H9 (cell line): ENCODE results near the gene FMNL1. TPM values are rescaled to one million over a fixed set of nuclear protein-coding genes. Genes with fewer than 3 reads are reported as not detected.

Source experiments
- DNase-seq: peaks from one replicate; pipeline ENCODE4 v3.0.0-alpha.2; 2017
- H2AFZ ChIP-seq: one replicate; pipeline ENCODE4 v1.6.1; 2013; ENCODE audit warnings: mild to moderate bottlenecking, low read length, control low read depth, moderate library complexity
- H2AK5ac ChIP-seq: 2 replicates; pipeline ENCODE4 v1.6.1; 2013; ENCODE audit warnings: low read length, control low read depth, mixed read lengths; ENCODE audit not compliant: insufficient read length
- H2BK120ac ChIP-seq: one replicate; pipeline ENCODE4 v1.6.1; 2013; ENCODE audit warnings: low read depth, mild to moderate bottlenecking, low read length, control low read depth, inconsistent platforms; ENCODE audit not compliant: poor library complexity, severe bottlenecking
- H2BK12ac ChIP-seq: 2 replicates; pipeline ENCODE4 v1.6.1; 2013; ENCODE audit warnings: low read length, control low read depth, mixed read lengths, low read depth; ENCODE audit not compliant: insufficient read length
- H2BK15ac ChIP-seq: 2 replicates; pipeline ENCODE4 v1.6.1; 2013; ENCODE audit warnings: low read depth, low read length, control low read depth
- H2BK20ac ChIP-seq: one replicate; pipeline ENCODE4 v1.6.1; 2013; ENCODE audit warnings: low read depth, mild to moderate bottlenecking, low read length, control low read depth, inconsistent platforms; ENCODE audit not compliant: poor library complexity, severe bottlenecking
- H2BK5ac ChIP-seq: 2 replicates; pipeline ENCODE4 v1.6.1; 2013; ENCODE audit warnings: low read length, control low read depth, mixed read lengths; ENCODE audit not compliant: insufficient read length
- H3K14ac ChIP-seq: 2 replicates; pipeline ENCODE4 v1.6.1; 2013; ENCODE audit warnings: low read length, control low read depth; ENCODE audit not compliant: insufficient read depth
- H3K18ac ChIP-seq: 2 replicates; pipeline ENCODE4 v1.6.1; 2013; ENCODE audit warnings: low read depth, mild to moderate bottlenecking, mixed read lengths, low read length, control low read depth; ENCODE audit not compliant: insufficient read length
- H3K23ac ChIP-seq: 2 replicates; pipeline ENCODE4 v1.6.1; 2013; ENCODE audit warnings: low read length, control low read depth, mixed read lengths, low read depth; ENCODE audit not compliant: insufficient read length
- H3K23me2 ChIP-seq: 2 replicates; pipeline ENCODE4 v1.6.1; 2013; ENCODE audit warnings: low read depth, mild to moderate bottlenecking, mixed read lengths, low read length, control low read depth; ENCODE audit not compliant: insufficient read length, poor library complexity, severe bottlenecking
- H3K27ac ChIP-seq: 2 replicates; pipeline ENCODE4 v1.5.1; 2013; ENCODE audit warnings: low read length, control low read depth, mixed read lengths, low read depth; ENCODE audit not compliant: insufficient read length
- H3K27me3 ChIP-seq: 2 replicates; pipeline ENCODE4 v1.6.1; 2013; ENCODE audit warnings: low read length, control low read depth, inconsistent platforms; ENCODE audit not compliant: insufficient read depth
- H3K4ac ChIP-seq: 2 replicates; pipeline ENCODE4 v1.6.1; 2013; ENCODE audit warnings: low read depth, mild to moderate bottlenecking, control low read depth, inconsistent platforms, low read length, moderate library complexity
- H3K4me1 ChIP-seq: 2 replicates; pipeline ENCODE4 v1.6.1; 2013; ENCODE audit warnings: low read length, control low read depth, inconsistent platforms; ENCODE audit not compliant: insufficient read depth
- H3K4me2 ChIP-seq: 2 replicates; pipeline ENCODE4 v1.6.1; 2013; ENCODE audit warnings: low read length, control low read depth, mixed read lengths; ENCODE audit not compliant: insufficient read length, insufficient read depth
- H3K56ac ChIP-seq: 2 replicates; pipeline ENCODE4 v1.6.1; 2013; ENCODE audit warnings: low read depth, mild to moderate bottlenecking, mixed read lengths, low read length, control low read depth; ENCODE audit not compliant: insufficient read length
- H3K79me1 ChIP-seq: 2 replicates; pipeline ENCODE4 v1.6.1; 2013; ENCODE audit warnings: low read depth, mild to moderate bottlenecking, moderate library complexity, low read length, control low read depth, inconsistent platforms; ENCODE audit not compliant: insufficient read depth, poor library complexity, severe bottlenecking
- H3K79me2 ChIP-seq: 2 replicates; pipeline ENCODE4 v1.6.1; 2013; ENCODE audit warnings: low read length, control low read depth, inconsistent platforms; ENCODE audit not compliant: insufficient read depth
- H3K9ac ChIP-seq: 2 replicates; pipeline ENCODE4 v1.6.1; 2013; ENCODE audit warnings: low read length, control low read depth, mixed read lengths; ENCODE audit not compliant: insufficient read length; ENCODE audit errors: extremely low read depth
- H3K9me3 ChIP-seq: one replicate; pipeline ENCODE4 v1.6.1; 2013; ENCODE audit warnings: low read depth, low read length, inconsistent platforms; ENCODE audit not compliant: control insufficient read depth
- H3T11ph ChIP-seq: one replicate; pipeline ENCODE4 v1.6.1; 2013; ENCODE audit warnings: mild to moderate bottlenecking, low read length, control low read depth, inconsistent platforms
- H4K20me1 ChIP-seq: one replicate; pipeline ENCODE4 v1.6.1; 2013; ENCODE audit not compliant: control insufficient read depth, insufficient read length, insufficient read depth
- H4K5ac ChIP-seq: 2 replicates; pipeline ENCODE4 v1.6.1; 2013; ENCODE audit warnings: low read depth, mild to moderate bottlenecking, mixed read lengths, low read length, control low read depth; ENCODE audit not compliant: insufficient read length
- H4K8ac ChIP-seq: replicated peaks from 2 replicates; pipeline ENCODE4 v1.6.1; 2013; ENCODE audit warnings: low read length, control low read depth, mixed read lengths, low read depth; ENCODE audit not compliant: insufficient read length
- H4K91ac ChIP-seq: 2 replicates; pipeline ENCODE4 v1.6.1; 2013; ENCODE audit warnings: low read depth, mild to moderate bottlenecking, moderate library complexity, mixed read lengths, low read length, control low read depth; ENCODE audit not compliant: insufficient read length
- H3K27ac Mint-ChIP-seq, 3 experiments: 2 replicates in 2 of 3; 3 replicates in 1 of 3; pipeline ENCODE4 v1.8.0; 2020 to 2021; ENCODE audit warnings: mixed read lengths in 3 of 3, mild to moderate bottlenecking in 1 of 3, moderate library complexity in 1 of 3
- H3K27me3 Mint-ChIP-seq: 2 replicates; pipeline ENCODE4 v1.8.0; 2021; ENCODE audit warnings: low read depth, mild to moderate bottlenecking, moderate library complexity, mixed read lengths
- H3K36me3 Mint-ChIP-seq, 3 experiments: 2 replicates in 2 of 3; 3 replicates in 1 of 3; pipeline ENCODE4 v1.8.0; 2020 to 2021; ENCODE audit warnings: low read depth in 3 of 3, mixed read lengths in 3 of 3; ENCODE audit not compliant: insufficient read depth in 1 of 3
- H3K4me1 Mint-ChIP-seq, 2 experiments: 2 replicates each; pipeline ENCODE4 v1.8.0; 2020; ENCODE audit warnings: mixed read lengths in 2 of 2
- H3K4me3 Mint-ChIP-seq, 2 experiments: 2 replicates in 1 of 2; 3 replicates in 1 of 2; pipeline ENCODE4 v1.8.0; 2020 to 2021; ENCODE audit warnings: mild to moderate bottlenecking in 2 of 2, mixed read lengths in 2 of 2, moderate library complexity in 1 of 2
- H3K9me3 Mint-ChIP-seq, 2 experiments: 2 replicates in 1 of 2; 3 replicates in 1 of 2; pipeline ENCODE4 v1.8.0; 2020; ENCODE audit warnings: mild to moderate bottlenecking in 2 of 2, mixed read lengths in 2 of 2, moderate library complexity in 1 of 2
- CTCF ChIP-seq: fragments of 200-600 bp; sonication (generic); conservative IDR thresholded peaks from 3 replicates; pipeline ENCODE4 v1.8.0; 2021; ENCODE audit warnings: antibody characterized with exemption, mild to moderate bottlenecking
- WGBS: extraction: QIAGEN DNeasy Blood & Tissue Kit; methylation state at CpG from one replicate; pipeline ENCODE4 v1.1.7; 2013; ENCODE audit warnings: missing lambda C conversion rate, low lambda C conversion rate, mixed read lengths; ENCODE audit not compliant: insufficient read length; ENCODE audit errors: extremely low coverage; 5-methylcytosine and 5-hydroxymethylcytosine counted together
- total RNA-seq: library from RNA; stranded (reverse); gene quantifications from 2 replicates; pipeline ENCODE4 v1.2.1, GENCODE V29; 2021

FMNL1 gene
- total RNA-seq, 1 experiment from 2014 or later = 6.9 TPM

GRCh38 chr17:45235416-45236281 lies 14.0 kb downstream of the FMNL1 start:
- H4K20me1 ChIP-seq = no peaks in the 10 kb centered on the region
- no peak overlapping the region for H3K27ac ChIP-seq
- Mint-ChIP-seq H3K4me1 (peaks cover 10 to 28% of the 10 kb centered on the region in 2 experiments), H3K27me3 (peaks cover 47% of the 10 kb centered on the region), H3K36me3 (peaks cover 0 to 4% (median 0%) of the 10 kb centered on the region in 3 experiments; a peak in 2 of 7 replicates), H3K27ac (no peak overlapping the region; a peak in 1 of 7 replicates), H3K9me3 (no peaks in the 10 kb centered on the region; a peak in 2 of 5 replicates), H3K4me3 (peak overlapping the region in 1 of 2 experiments; percentile 9; a peak in 1 of 5 replicates)
- no peak overlapping the region for H4K8ac ChIP-seq
- no peak overlapping the region; the same call in 1 of the 2 replicates for H3K14ac ChIP-seq
- no peak overlapping the region for H3T11ph ChIP-seq
- no peak overlapping the region for H3K23ac ChIP-seq
- no peak overlapping the region for H2BK5ac ChIP-seq
- H4K91ac ChIP-seq = no peak overlapping the region
- DNase-seq = peak; percentile 93
- H2AFZ ChIP-seq = no peak overlapping the region
- H2BK12ac ChIP-seq = no peak overlapping the region
- H4K5ac ChIP-seq = no peak overlapping the region
- H3K18ac ChIP-seq = no peak overlapping the region
- no peaks in the 10 kb centered on the region for H3K79me1 ChIP-seq
- no peak overlapping the region for H2AK5ac ChIP-seq
- H3K23me2 ChIP-seq = no peaks in the 10 kb centered on the region
- no peak overlapping the region for H3K4me2 ChIP-seq
- H2BK15ac ChIP-seq = no peak overlapping the region
- peaks cover 4% of the 10 kb centered on the region; the same call in 1 of the 2 replicates for H3K27me3 ChIP-seq
- TF ChIP-seq CTCF = peak; percentile 93
- H3K56ac ChIP-seq = no peak overlapping the region
- H3K9me3 ChIP-seq = no peaks in the 10 kb centered on the region
- WGBS = no CpG with 5 or more reads among the region's 20 CpGs
- H3K4ac ChIP-seq = no peak overlapping the region
- no peaks in the 10 kb centered on the region for H3K79me2 ChIP-seq
- H2BK20ac ChIP-seq = no peak overlapping the region
- H2BK120ac ChIP-seq = no peak overlapping the region
- peaks cover 7% of the 10 kb centered on the region; the same call in 1 of the 2 replicates for H3K4me1 ChIP-seq
- no peak overlapping the region for H3K9ac ChIP-seq
